B cell (primary cell): Measurements from ENCODE around the gene SLC39A11. TPM values are rescaled to one million over a fixed set of nuclear protein-coding genes. Genes with fewer than 3 reads are reported as not detected.

Source experiments
- ATAC-seq: fragments of 200-7000 bp; cut with Tn5 transposase; one replicate; pipeline ENCODE4 v1.10.0; 2021; ENCODE audit warnings: low read depth, mild to moderate bottlenecking, moderate number of reproducible peaks, moderate library complexity
- CTCF ChIA-PET: fragments of 350-600 bp; sonication (Branson Sonifier 250); formaldehyde crosslinking; loops from one replicate; lab custom pipeline; 2021; ENCODE audit warnings: antibody characterized with exemption, inconsistent platforms; lab: Charles Lee
- POLR2A ChIA-PET: fragments of 350-600 bp; sonication (Branson Sonifier 250); formaldehyde crosslinking; loops from one replicate; lab custom pipeline; 2021; ENCODE audit warnings: antibody characterized with exemption; lab: Charles Lee
- DNase-seq: peaks from one replicate; pipeline ENCODE4 v3.0.0; 2013
- H2AFZ ChIP-seq: 2 replicates; pipeline ENCODE4 v1.6.1; 2012; ENCODE audit warnings: mild to moderate bottlenecking, low read depth, low read length; ENCODE audit not compliant: insufficient read depth, poor library complexity, severe bottlenecking
- H3K27ac ChIP-seq, 2 donors: 1 replicate in 1 of 2; 2 replicates in 1 of 2; pipeline ENCODE4 v1.5.1; 2012 to 2013; ENCODE audit warnings: low read length in 2 of 2, mild to moderate bottlenecking in 2 of 2, moderate library complexity in 1 of 2
- H3K27me3 ChIP-seq, 4 experiments: fragments of 200-600 bp in 1 of 4; sonication (generic) in 1 of 4; replicated peaks in 1 of 4; 1 replicate in 2 of 4; 2 replicates in 2 of 4; pipeline versions ENCODE4 v1.6.1 to v1.7.0; 2013 to 2016; ENCODE audit warnings: low read length in 3 of 4, mild to moderate bottlenecking in 2 of 4, mixed read lengths in 1 of 4, moderate library complexity in 1 of 4; ENCODE audit not compliant: insufficient read depth in 4 of 4, control insufficient read depth in 3 of 4; ENCODE audit errors: control extremely low read depth in 1 of 4
- H3K36me3 ChIP-seq, 2 experiments: replicated peaks in 1 of 2; 1 replicate in 1 of 2; 2 replicates in 1 of 2; pipeline versions ENCODE4 v1.6.1 to v1.7.1; 2013; ENCODE audit warnings: low read length in 1 of 2; ENCODE audit not compliant: insufficient read depth in 2 of 2, control insufficient read depth in 1 of 2; ENCODE audit errors: control extremely low read depth in 1 of 2, extremely low read depth in 1 of 2
- H3K4me1 ChIP-seq, 2 donors: fragments of 200-600 bp in 1 of 2; sonication (generic) in 1 of 2; 1 replicate in 1 of 2; 2 replicates in 1 of 2; pipeline versions ENCODE4 v1.5.1 to v1.6.1; 2013 to 2017; ENCODE audit warnings: low read length in 2 of 2; ENCODE audit not compliant: control insufficient read depth in 2 of 2, insufficient read depth in 2 of 2
- H3K4me2 ChIP-seq: replicated peaks from 2 replicates; pipeline ENCODE3; 2012; ENCODE audit warnings: mild to moderate bottlenecking, low read depth, low read length; ENCODE audit not compliant: poor library complexity, severe bottlenecking
- H3K4me3 ChIP-seq, 5 experiments: fragments of 200-600 bp in 1 of 5; sonication (generic) in 1 of 5; 1 replicate in 3 of 5; 2 replicates in 2 of 5; pipeline versions ENCODE4 v1.5.1 to v1.7.0; 2011 to 2016; ENCODE audit warnings: low read length in 4 of 5, mild to moderate bottlenecking in 4 of 5, low read depth in 2 of 5, control low read depth in 1 of 5, moderate library complexity in 1 of 5; ENCODE audit not compliant: insufficient read depth in 1 of 5; ENCODE audit errors: control extremely low read depth in 1 of 5, extremely low read depth in 1 of 5
- H3K79me2 ChIP-seq: fragments of 200-600 bp; sonication (generic); one replicate; pipeline ENCODE4 v1.6.0; 2016; ENCODE audit warnings: low read length; ENCODE audit not compliant: control insufficient read depth, insufficient read depth
- H3K9ac ChIP-seq: fragments of 200-600 bp; sonication (generic); 2 replicates; pipeline ENCODE4 v1.6.1; 2017; ENCODE audit warnings: mild to moderate bottlenecking, low read length, moderate library complexity
- H3K9me3 ChIP-seq, 3 donors: one replicate each; pipeline versions ENCODE4 v1.6.1 to v1.7.1; 2013; ENCODE audit warnings: low read length in 2 of 3; ENCODE audit not compliant: control insufficient read depth in 2 of 3, insufficient read depth in 1 of 3; ENCODE audit errors: control extremely low read depth in 1 of 3
- H4K20me1 ChIP-seq: 2 replicates; pipeline ENCODE4 v1.6.0; 2012; ENCODE audit warnings: mild to moderate bottlenecking, low read length; ENCODE audit not compliant: insufficient read depth, control insufficient read depth, poor library complexity, severe bottlenecking
- H3K27ac Mint-ChIP-seq: one replicate; pipeline ENCODE4 v1.8.0; 2021; ENCODE audit warnings: mixed read lengths
- H3K27me3 Mint-ChIP-seq: one replicate; pipeline ENCODE4 v1.8.0; 2021; ENCODE audit warnings: mixed read lengths
- H3K4me1 Mint-ChIP-seq: one replicate; pipeline ENCODE4 v1.8.0; 2021; ENCODE audit warnings: mixed read lengths
- H3K4me3 Mint-ChIP-seq: one replicate; pipeline ENCODE4 v1.8.0; 2021; ENCODE audit warnings: mixed read lengths
- H3K9me3 Mint-ChIP-seq: one replicate; pipeline ENCODE4 v1.8.0; 2022; ENCODE audit warnings: mixed read lengths; ENCODE audit not compliant: insufficient read depth
- CTCF ChIP-seq: fragments of 200-600 bp; IDR thresholded peaks from one replicate; pipeline ENCODE4 v1.8.0; 2022; ENCODE audit warnings: antibody characterized with exemption, mild to moderate bottlenecking
- EZH2 ChIP-seq: IDR thresholded peaks from 2 replicates; pipeline ENCODE4 v1.6.1; 2012; ENCODE audit warnings: borderline replicate concordance, low read depth, mild to moderate bottlenecking, moderate library complexity, low read length; ENCODE audit not compliant: insufficient read depth, poor library complexity, severe bottlenecking
- WGBS: methylation state at CpG from one replicate; pipeline ENCODE4 v1.1.5; 2013; ENCODE audit warnings: missing lambda C conversion rate; ENCODE audit not compliant: insufficient coverage; 5-methylcytosine and 5-hydroxymethylcytosine counted together
- intact Hi-C: fragments of 100-400 bp; cut with micrococcal nuclease; formaldehyde crosslinking; loops from one replicate; pipeline ENCODE4 v1.10.0; 2022
- polyA plus RNA-seq: library from polyadenylated mRNA; depleted of rRNA; stranded (reverse); fragments of >200 nt; gene quantifications from 2 replicates; pipeline ENCODE4 v1.2.3, GENCODE V29; 2012
- total RNA-seq, 2 donors: library from RNA; stranded (reverse); fragments of 120-200 nt in 1 of 2; gene quantifications; 1 replicate in 1 of 2; 2 replicates in 1 of 2; pipeline versions ENCODE4 v1.2.3 to v1.2.4, GENCODE V29; 2013 to 2022

The SLC39A11 gene
- total and polyA plus RNA-seq, 2 donors (not counting 1 experiment from before 2014, with no cell fraction given), result 6.9 to 39.6 TPM

DNA sequence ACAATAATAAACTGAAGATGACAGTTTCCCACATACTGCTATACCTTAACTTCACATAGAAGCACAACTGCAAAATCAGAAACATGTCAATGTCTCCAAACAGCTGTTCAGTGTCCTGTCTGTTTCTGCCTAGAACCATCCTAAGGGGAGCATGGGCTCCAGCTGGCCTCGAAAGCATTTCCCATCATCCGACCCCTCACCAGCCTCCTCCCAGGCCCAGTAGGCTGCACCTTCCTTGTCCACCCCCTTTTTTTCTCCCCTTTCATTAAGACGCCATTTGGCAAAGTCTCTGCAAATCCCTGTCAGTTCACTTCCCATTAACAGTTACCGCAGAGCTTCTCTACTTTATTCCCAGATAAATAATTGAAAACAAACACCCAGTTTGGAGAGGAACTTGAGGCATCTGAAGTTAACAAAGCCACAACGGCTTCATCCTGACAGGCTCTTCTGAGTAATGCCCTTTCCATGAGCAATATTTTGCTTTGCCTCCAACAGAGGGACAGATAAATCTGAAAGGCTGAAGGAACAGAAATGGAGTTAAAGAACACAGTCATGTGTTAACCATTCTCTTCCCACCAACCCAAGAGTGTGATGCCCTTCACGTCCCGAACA is 65.3 kb downstream of the SLC39A11 start:
- 100% methylated on average over 6 of the region's 7 CpGs for WGBS
- H3K4me1 ChIP-seq, result no peaks in the 10 kb centered on the region
- H3K27ac Mint-ChIP-seq, result no peak overlapping the region
- H3K27ac ChIP-seq, result no peak overlapping the region
- CTCF ChIA-PET, result no interaction called here
- H3K79me2 ChIP-seq, result no peaks in the 10 kb centered on the region
- H3K4me2 ChIP-seq, result no peak overlapping the region
- intact Hi-C loops, result no loop called here
- H3K9me3 Mint-ChIP-seq, result no peaks in the 10 kb centered on the region
- H3K9me3 ChIP-seq, result peaks cover 0 to 8% (median 0%) of the 10 kb centered on the region in 3 donors
- POLR2A ChIA-PET, result no interaction called here
- H4K20me1 ChIP-seq, result no peaks in the 10 kb centered on the region
- ATAC-seq (no peak), DNase-seq (no peak)
- H3K4me3 ChIP-seq, result no peak overlapping the region
- peaks cover 2% of the 10 kb centered on the region for H3K4me1 Mint-ChIP-seq
- H3K27me3 Mint-ChIP-seq, result no peaks in the 10 kb centered on the region
- TF ChIP-seq EZH2 (no peak), CTCF (no peak)
- peaks cover 0 to 17% of the 10 kb centered on the region in 2 experiments for H3K36me3 ChIP-seq
- H3K9ac ChIP-seq, result no peak overlapping the region
- H3K27me3 ChIP-seq, result no peaks in the 10 kb centered on the region
- H3K4me3 Mint-ChIP-seq, result no peak overlapping the region
- no peak overlapping the region for H2AFZ ChIP-seq

GRCh38 chr17:73025041-73025560 is 67.4 kb downstream of the SLC39A11 start:
- H3K4me2 ChIP-seq, result no peak overlapping the region
- ChIA-PET POLR2A (no interaction called here), CTCF (no interaction called here)
- H3K27ac ChIP-seq, result no peak overlapping the region
- TF ChIP-seq EZH2 (no peak), CTCF (no peak)
- H4K20me1 ChIP-seq, result no peaks in the 10 kb centered on the region
- Mint-ChIP-seq H3K27me3 (no peaks in the 10 kb centered on the region), H3K9me3 (peaks cover 4% of the 10 kb centered on the region), H3K4me1 (peaks cover 2% of the 10 kb centered on the region), H3K27ac (no peak overlapping the region), H3K4me3 (no peak overlapping the region)
- H3K36me3 ChIP-seq, result peaks cover 0 to 3% of the 10 kb centered on the region in 2 experiments
- WGBS, result no CpG with 5 or more reads among the region's 6 CpGs
- no peak overlapping the region for H3K4me3 ChIP-seq
- peaks cover 2% of the 10 kb centered on the region for H3K79me2 ChIP-seq
- H2AFZ ChIP-seq, result no peak overlapping the region
- no peak for ATAC-seq
- no peak for DNase-seq
- H3K9me3 ChIP-seq, result peaks cover 0 to 18% (median 3%) of the 10 kb centered on the region in 3 donors
- no peaks in the 10 kb centered on the region for H3K4me1 ChIP-seq
- H3K27me3 ChIP-seq, result no peaks in the 10 kb centered on the region
- intact Hi-C loops, result no loop called here
- H3K9ac ChIP-seq, result no peak overlapping the region
